ENCODE measurements around the gene OR1K1. TPM values are rescaled to one million over a fixed set of nuclear protein-coding genes. Genes with fewer than 3 reads are reported as not detected.
"Not testable (repeated sequence)": the region's sequence is repeated elsewhere in the genome, so short reads cannot be mapped to it uniquely, and the experiment has no call there.

OR1K1 gene
- total and polyA plus RNA-seq, 11 donors: not detected

DNA sequence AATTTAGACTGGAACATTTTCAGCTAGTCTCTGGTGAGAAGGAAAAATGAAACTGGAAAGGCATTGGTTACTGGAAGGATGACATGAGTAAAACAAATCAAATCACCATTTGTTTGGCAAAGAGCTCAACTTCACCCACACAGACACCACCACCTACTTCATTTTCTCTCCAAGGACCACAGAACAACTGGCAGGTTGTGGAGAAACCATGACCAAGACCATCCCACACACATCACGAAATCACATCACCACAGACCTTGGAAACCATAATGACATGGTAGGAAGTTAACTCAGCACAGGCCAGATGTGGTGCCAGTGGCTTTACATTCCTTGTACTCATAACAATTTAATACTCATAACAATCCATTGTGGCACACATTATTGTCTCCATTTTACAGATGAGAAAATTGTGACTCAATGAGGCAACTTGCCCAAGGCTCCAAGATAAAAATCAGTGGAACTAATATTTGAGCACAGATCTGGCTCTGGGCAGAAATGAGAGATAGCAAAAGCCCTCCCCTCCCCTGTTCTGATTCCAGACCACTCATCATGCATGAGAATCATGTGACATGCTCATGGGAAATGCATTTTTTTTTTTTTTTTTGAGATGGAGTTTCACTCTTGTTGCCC, 7.5 kb downstream of the OR1K1 start:
- 67 to 100% (median 76%) methylated on average over 1 of the region's 1 CpG for WGBS, 4 donors
- TF ChIP-seq, protein P1, sequence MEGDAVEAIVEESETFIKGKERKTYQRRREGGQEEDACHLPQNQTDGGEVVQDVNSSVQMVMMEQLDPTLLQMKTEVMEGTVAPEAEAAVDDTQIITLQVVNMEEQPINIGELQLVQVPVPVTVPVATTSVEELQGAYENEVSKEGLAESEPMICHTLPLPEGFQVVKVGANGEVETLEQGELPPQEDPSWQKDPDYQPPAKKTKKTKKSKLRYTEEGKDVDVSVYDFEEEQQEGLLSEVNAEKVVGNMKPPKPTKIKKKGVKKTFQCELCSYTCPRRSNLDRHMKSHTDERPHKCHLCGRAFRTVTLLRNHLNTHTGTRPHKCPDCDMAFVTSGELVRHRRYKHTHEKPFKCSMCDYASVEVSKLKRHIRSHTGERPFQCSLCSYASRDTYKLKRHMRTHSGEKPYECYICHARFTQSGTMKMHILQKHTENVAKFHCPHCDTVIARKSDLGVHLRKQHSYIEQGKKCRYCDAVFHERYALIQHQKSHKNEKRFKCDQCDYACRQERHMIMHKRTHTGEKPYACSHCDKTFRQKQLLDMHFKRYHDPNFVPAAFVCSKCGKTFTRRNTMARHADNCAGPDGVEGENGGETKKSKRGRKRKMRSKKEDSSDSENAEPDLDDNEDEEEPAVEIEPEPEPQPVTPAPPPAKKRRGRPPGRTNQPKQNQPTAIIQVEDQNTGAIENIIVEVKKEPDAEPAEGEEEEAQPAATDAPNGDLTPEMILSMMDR (IDR thresholded peaks at IDR 0.05): no peak
- TF ChIP-seq POLR2A (IDR thresholded peaks at IDR 0.05): no peak
- Histone ChIP-seq H3K4me3 (no peak overlapping the region), H3K36me3 (no peaks in the 10 kb centered on the region), H3K27ac (no peak overlapping the region), H3K4me1 (peaks cover 0 to 4% (median 0%) of the 10 kb centered on the region in 12 donors), H3K9me3 (peaks cover 0 to 2% (median 0%) of the 10 kb centered on the region in 12 donors), H3K27me3 (no peaks in the 10 kb centered on the region)
- DNase-seq (no peak), ATAC-seq (peak in 1 of 4 donors; percentile 12)
- intact Hi-C loops (cut with DNase I): loop anchor here in 5 of 10 donors (5.0 to 10.0 kb wide), 5 partner anchors 340 to 710 kb away; partner anchors contain the start of gene PTGS1 (in 2 of the 5)

DNA sequence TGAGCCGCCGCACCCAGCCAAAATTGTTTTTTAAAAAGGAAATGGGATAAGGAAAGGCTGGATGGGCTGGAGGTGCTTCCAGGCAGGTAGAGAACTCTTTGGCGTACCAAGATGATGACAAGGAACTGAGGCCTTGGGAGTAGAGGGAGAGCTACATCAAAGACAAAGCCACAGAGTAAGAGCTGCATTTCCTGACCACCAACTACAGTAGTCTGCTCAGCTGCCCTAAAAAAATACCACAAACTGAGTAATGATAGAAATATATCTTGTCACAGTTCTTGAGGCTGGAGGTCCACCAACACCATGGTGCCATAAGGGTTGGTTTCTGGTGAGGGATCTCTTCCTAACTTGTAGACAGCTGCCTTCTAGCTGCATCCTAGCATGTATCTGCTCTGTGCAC, 8.2 kb downstream of the OR1K1 start:
- intact Hi-C loops (cut with DNase I): loop anchor here in 6 of 10 donors (2.0 to 10.0 kb wide), 6 partner anchors 341 to 711 kb away; partner anchors contain the start of gene PTGS1 (in 2 of the 6)
- ATAC-seq: no peak
- H3K27me3 ChIP-seq: no peaks in the 10 kb centered on the region
- DNase-seq: no peak
- H3K27ac ChIP-seq: no peak overlapping the region
- 95 to 97% (median 96%) methylated on average over 3 of the region's 3 CpGs for WGBS, 4 donors
- peaks cover 0 to 2% (median 0%) of the 10 kb centered on the region in 12 donors for H3K9me3 ChIP-seq
- H3K4me3 ChIP-seq: no peak overlapping the region
- peaks cover 0 to 4% (median 0%) of the 10 kb centered on the region in 12 donors for H3K4me1 ChIP-seq
- H3K36me3 ChIP-seq: no peaks in the 10 kb centered on the region
- no peak for TF ChIP-seq POLR2A (IDR thresholded peaks at IDR 0.05)
- TF ChIP-seq, protein P1 (IDR thresholded peaks at IDR 0.05): no peak

DNA sequence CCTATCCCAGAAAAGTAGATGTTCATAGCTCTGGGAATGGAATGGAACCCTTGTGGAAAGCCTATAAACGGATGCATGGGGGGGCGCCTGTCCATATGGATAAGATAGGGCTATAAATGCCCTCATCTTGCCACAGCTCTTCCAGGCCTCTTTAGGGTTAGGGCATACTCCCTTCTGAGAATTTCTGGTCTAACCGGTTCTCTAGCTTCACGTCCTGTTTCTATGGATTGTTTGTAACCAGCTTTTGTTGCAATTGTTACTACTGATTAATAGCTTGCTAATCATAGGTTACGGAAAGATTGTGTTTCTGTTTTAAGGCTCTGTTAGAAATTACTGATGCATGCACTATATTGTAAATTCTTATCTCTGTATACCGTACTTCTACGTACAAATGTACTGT, 9.3 kb downstream of the OR1K1 start:
- H3K4me1 ChIP-seq, H3K9me3 ChIP-seq, H3K4me3 ChIP-seq, H3K27me3 ChIP-seq, ATAC-seq, DNase-seq, H3K27ac ChIP-seq, H3K36me3 ChIP-seq: not testable (repeated sequence)
- intact Hi-C loops (cut with DNase I): loop anchor here in 6 of 10 donors (2.0 to 10.0 kb wide), 6 partner anchors 342 to 712 kb away; partner anchors contain the start of gene PTGS1 (in 2 of the 6)
- 77 to 88% (median 78%) methylated on average over 7 of the region's 7 CpGs for WGBS, 4 donors

DNA sequence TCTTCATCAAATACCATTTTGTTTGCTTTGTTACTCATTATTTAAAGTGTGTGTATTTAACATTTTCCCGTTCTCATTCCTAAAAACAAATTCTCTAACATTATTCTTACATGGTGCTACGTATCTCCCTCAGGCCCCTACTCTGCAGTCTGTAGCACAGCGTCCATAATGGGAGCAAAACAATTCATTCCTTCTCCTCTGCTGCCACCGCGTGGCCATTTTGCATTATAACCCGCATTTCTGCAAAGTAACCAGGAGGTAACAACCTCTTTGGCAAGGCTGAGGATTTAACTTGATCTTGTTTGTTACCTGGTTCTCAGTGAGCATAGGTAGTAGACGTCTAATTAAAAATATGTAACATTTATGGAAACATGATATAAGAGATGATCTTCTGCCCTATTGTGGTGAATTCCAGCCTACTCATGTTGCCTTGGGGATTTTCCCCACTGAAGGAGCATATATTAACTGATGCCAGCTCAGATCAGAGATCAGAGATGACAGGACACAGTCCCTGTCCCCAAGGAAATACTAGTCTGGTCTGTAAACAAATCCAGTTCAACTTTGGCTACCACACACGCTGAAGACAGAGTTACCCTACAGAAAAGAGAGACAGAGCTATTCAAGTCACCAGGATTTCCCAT, 10.5 kb downstream of the OR1K1 start:
- H3K9me3 ChIP-seq: peaks cover 0 to 2% (median 0%) of the 10 kb centered on the region in 12 donors
- no peak overlapping the region for H3K4me3 ChIP-seq
- peaks cover 0 to 4% (median 0%) of the 10 kb centered on the region in 12 donors for H3K4me1 ChIP-seq
- WGBS, 4 donors: 3 to 7% (median 5%) methylated on average over 8 of the region's 8 CpGs
- ATAC-seq: peak; percentile 81 to 93 (median 89)
- intact Hi-C loops (cut with DNase I): loop anchor here in 8 of 10 donors (1.0 to 10.0 kb wide), 6 partner anchors 345 to 716 kb away; partner anchors contain the start of gene TTLL11 (in 3 of the 8)
- no peak for TF ChIP-seq POLR2A (IDR thresholded peaks at IDR 0.05)
- TF ChIP-seq, protein P1 (IDR thresholded peaks at IDR 0.05): peak; percentile 65 to 86 (median 76)
- H3K27ac ChIP-seq: no peak overlapping the region
- DNase-seq: peak; percentile 59 to 76 (median 61)
- no peaks in the 10 kb centered on the region for H3K36me3 ChIP-seq
- H3K27me3 ChIP-seq: no peaks in the 10 kb centered on the region

Measured in heart left ventricle (tissue), 16 donors.